ENCODE results near the gene EXD3. TPM values are rescaled to one million over a fixed set of nuclear protein-coding genes. Genes with fewer than 3 reads are reported as not detected.
A peak's percentile ranks its signal among the peaks of the same experiment; 100 is the strongest.

Gene EXD3
- total and polyA plus RNA-seq, 9 of the 15 experiments (the other 6 are each of a cell fraction or from before 2014, with no cell fraction given): 0.29 to 12.5 (median 3.9) TPM

DNA sequence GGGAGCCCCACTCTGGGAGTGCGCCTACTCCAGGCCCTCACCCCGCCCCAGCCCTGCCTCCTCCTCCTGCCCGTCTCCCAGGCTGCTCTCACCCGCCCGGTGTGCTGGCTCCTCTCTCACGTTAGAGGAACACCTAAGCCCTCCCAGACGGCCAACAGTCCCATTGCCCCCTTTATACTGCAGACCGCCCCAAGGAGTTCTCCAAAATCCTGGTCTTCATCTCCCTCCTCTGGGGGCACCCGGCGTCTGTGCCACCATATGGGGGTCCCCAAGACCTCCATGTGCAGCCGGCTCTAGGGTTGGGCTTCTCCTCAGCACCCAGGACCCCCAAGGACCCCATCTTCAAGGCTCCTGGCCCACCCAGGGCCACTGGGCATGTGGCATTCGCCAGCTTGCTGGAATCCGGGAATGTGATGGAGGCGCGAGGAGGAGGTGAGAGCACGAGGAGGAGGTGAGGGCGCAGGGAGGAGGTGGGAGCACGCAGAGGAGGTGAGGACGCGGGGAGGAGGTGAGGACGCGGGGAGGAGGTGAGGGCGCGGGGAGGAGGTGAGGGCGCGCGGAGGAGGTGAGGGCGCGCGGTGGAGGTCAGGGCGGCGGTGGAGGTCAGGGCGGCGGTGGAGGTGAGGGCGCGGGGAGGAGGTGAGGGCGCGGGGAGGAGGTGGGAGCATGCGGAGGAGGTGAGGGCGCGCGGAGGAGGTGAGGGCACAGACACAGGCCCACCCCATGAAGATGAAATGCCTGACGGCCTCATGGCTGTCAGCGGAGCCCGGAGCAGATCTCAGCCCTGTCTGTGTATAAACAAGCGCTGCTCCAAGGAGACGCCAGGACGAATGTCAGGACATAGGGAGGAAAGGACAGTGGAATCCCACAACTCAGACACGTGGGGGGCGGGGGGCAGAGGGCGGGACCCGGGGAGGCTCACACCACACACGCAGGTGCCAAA, 41.2 kb downstream of the EXD3 start:
- Histone ChIP-seq H2AFZ (ENCODE audit: low read depth, low read length) (no peak overlapping the region), H3K9me3 (replicated peaks; ENCODE audit: control insufficient read depth, insufficient read depth, low read depth, low read length) (peaks cover 8% of the 10 kb centered on the region), H3K36me3 (ENCODE audit: control insufficient read depth, insufficient read depth, low read length) (no peaks in the 10 kb centered on the region), H3K9ac (ENCODE audit: insufficient read depth in 1 of 2, low read depth in 2 of 2, low read length in 2 of 2) (no peak overlapping the region), H3K9me1 (ENCODE audit: control insufficient read depth, insufficient read depth, low read length) (no peaks in the 10 kb centered on the region), H3K27me3 (ENCODE audit: control insufficient read depth in 2 of 2, insufficient read depth in 2 of 2, low read length in 2 of 2) (no peaks in the 10 kb centered on the region), H3K4me3 (no peak overlapping the region), H3K4me2 (ENCODE audit: insufficient read depth, low read length) (no peak overlapping the region), H3K4me1 (replicated peaks in 1 of 2; ENCODE audit: control insufficient read depth in 2 of 2, insufficient read depth in 2 of 2, low read length in 2 of 2) (peaks cover 8 to 32% of the 10 kb centered on the region in 2 experiments; a peak in 4 of 5 replicates), H3K79me2 (ENCODE audit: control insufficient read depth, insufficient read depth, low read length) (no peaks in the 10 kb centered on the region), H3K27ac (ENCODE audit: extremely low read depth, low read depth, low read length) (no peak overlapping the region), H4K20me1 (replicated peaks; ENCODE audit: control insufficient read depth, insufficient read depth, low read length) (no peaks in the 10 kb centered on the region)
- TF ChIP-seq PCBP1 (IDR thresholded peaks at IDR 0.05; ENCODE audit: low read depth, low read length, poor library complexity, severe bottlenecking) (peak; percentile 60), PHB (CRISPR knock-in tag; IDR thresholded peaks at IDR 0.05) (no peak), ZNF408 (CRISPR knock-in tag; IDR thresholded peaks at IDR 0.05; ENCODE audit: low read depth) (no peak), ZNF263 (CRISPR knock-in tag; IDR thresholded peaks at IDR 0.05; ENCODE audit: borderline replicate concordance) (peak; percentile 42), BRD4 (IDR thresholded peaks at IDR 0.05) (no peak)
- TF ChIP-seq, protein P1, sequence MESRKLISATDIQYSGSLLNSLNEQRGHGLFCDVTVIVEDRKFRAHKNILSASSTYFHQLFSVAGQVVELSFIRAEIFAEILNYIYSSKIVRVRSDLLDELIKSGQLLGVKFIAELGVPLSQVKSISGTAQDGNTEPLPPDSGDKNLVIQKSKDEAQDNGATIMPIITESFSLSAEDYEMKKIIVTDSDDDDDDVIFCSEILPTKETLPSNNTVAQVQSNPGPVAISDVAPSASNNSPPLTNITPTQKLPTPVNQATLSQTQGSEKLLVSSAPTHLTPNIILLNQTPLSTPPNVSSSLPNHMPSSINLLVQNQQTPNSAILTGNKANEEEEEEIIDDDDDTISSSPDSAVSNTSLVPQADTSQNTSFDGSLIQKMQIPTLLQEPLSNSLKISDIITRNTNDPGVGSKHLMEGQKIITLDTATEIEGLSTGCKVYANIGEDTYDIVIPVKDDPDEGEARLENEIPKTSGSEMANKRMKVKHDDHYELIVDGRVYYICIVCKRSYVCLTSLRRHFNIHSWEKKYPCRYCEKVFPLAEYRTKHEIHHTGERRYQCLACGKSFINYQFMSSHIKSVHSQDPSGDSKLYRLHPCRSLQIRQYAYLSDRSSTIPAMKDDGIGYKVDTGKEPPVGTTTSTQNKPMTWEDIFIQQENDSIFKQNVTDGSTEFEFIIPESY (CRISPR knock-in tag; IDR thresholded peaks at IDR 0.05): peak; percentile 94
- WGBS (ENCODE audit: insufficient coverage, low coverage, missing lambda C conversion rate): 92% methylated on average over 18 of the region's 53 CpGs
- in situ Hi-C loops (cut with MboI) (no loop called here), intact Hi-C loops (cut with micrococcal nuclease) (no loop called here)
- ChIA-PET POLR2A (interaction anchor here (1.0 kb wide), 1 partner anchor 11 kb away, joined by 3 read pairs; no protein-coding TSS in a partner anchor), CTCF (ENCODE audit: low intra/inter-chr PET ratio) (no interaction called here)
- FAIRE-seq (no peak), ATAC-seq (no peak), DNase-seq (ENCODE audit: extremely low read depth in 1 of 4, low spot score in 3 of 4) (no peak)
- no TSS peak for BruUV-seq (replicated peaks)
